ENCODE results near the gene PSME3.

DNA sequence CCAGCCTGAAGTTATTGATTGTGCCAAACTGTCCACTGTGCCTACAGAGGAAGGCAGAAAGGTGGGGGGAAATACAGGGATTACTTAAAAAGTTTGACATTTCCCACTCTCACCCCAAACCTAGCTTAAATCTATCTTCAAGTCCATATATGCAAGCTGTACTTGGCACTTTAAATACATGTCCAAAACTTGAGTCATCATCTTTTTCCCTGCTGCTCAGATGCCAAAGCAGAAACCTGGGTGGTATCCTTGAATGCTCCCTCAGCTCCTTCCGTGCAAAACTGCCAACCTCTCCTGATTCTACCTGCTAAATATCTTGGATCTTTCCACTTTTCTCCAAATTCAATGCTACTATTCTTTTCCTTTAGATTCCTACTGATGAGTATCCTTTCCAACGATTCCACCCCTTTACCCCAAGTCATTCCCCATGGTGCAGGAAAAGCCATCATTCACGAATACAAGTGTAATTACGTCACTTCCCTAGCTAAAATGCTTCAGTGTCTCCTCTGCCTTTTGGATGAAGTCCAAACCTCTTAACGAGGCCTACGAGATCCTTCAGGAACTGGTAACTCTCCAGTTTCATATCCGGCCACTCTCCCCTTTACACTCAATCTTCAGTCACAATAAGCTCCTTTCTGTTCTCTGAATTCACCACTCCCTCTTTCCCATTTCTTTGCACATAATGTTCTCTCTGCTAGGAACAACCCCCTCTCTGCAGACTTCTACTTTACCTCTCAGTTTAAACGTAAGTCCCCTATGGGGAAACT is 18.4 kb upstream of the PSME3 start:
- TF ChIP-seq, protein P1, sequence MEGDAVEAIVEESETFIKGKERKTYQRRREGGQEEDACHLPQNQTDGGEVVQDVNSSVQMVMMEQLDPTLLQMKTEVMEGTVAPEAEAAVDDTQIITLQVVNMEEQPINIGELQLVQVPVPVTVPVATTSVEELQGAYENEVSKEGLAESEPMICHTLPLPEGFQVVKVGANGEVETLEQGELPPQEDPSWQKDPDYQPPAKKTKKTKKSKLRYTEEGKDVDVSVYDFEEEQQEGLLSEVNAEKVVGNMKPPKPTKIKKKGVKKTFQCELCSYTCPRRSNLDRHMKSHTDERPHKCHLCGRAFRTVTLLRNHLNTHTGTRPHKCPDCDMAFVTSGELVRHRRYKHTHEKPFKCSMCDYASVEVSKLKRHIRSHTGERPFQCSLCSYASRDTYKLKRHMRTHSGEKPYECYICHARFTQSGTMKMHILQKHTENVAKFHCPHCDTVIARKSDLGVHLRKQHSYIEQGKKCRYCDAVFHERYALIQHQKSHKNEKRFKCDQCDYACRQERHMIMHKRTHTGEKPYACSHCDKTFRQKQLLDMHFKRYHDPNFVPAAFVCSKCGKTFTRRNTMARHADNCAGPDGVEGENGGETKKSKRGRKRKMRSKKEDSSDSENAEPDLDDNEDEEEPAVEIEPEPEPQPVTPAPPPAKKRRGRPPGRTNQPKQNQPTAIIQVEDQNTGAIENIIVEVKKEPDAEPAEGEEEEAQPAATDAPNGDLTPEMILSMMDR (IDR thresholded peaks at IDR 0.05), result no peak
- TF ChIP-seq POLR2AphosphoS5 (IDR thresholded peaks at IDR 0.05) (peak in 1 of 3 donors; percentile 6), EP300 (IDR thresholded peaks at IDR 0.05) (no peak), POLR2A (IDR thresholded peaks at IDR 0.05) (no peak)
